ENCODE data around the gene NFATC1.
"Not testable (repeated sequence)": the region's sequence is repeated elsewhere in the genome, so short reads cannot be mapped to it uniquely, and the experiment has no call there.

NFATC1 gene

DNA sequence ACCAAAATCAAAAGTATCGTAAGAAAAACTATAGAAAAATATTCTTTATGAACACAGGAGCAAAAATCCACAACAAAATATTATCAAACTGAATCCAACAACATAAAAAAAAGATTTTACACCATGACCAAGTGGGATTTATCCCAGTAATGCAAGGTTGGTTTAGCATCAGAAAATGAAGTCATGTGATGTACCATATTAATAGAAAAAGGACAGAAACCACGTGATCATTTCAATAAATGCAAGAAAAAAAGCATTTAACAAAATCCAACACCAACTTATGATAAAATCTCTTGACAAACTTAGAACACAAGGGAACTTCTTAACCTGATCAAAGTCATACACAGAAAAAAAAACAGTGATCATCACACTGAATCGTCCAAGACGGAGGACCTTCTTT is 105.3 kb downstream of the NFATC1 start:
- H3K27me3 ChIP-seq (ENCODE audit: control insufficient read depth, insufficient read depth, low read length) = no peaks in the 10 kb centered on the region
- no peak overlapping the region for H3K9ac ChIP-seq
- H3K27ac ChIP-seq = no peak overlapping the region
- H3K79me2 ChIP-seq = no peaks in the 10 kb centered on the region
- TF ChIP-seq, protein P1, sequence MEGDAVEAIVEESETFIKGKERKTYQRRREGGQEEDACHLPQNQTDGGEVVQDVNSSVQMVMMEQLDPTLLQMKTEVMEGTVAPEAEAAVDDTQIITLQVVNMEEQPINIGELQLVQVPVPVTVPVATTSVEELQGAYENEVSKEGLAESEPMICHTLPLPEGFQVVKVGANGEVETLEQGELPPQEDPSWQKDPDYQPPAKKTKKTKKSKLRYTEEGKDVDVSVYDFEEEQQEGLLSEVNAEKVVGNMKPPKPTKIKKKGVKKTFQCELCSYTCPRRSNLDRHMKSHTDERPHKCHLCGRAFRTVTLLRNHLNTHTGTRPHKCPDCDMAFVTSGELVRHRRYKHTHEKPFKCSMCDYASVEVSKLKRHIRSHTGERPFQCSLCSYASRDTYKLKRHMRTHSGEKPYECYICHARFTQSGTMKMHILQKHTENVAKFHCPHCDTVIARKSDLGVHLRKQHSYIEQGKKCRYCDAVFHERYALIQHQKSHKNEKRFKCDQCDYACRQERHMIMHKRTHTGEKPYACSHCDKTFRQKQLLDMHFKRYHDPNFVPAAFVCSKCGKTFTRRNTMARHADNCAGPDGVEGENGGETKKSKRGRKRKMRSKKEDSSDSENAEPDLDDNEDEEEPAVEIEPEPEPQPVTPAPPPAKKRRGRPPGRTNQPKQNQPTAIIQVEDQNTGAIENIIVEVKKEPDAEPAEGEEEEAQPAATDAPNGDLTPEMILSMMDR (IDR thresholded peaks at IDR 0.05) = no peak
- H3K36me3 ChIP-seq (ENCODE audit: control insufficient read depth, insufficient read depth, low read length) = peaks cover 2% of the 10 kb centered on the region
- H2AFZ ChIP-seq = no peak overlapping the region
- H3K4me1 ChIP-seq = no peaks in the 10 kb centered on the region
- H3K9me3 ChIP-seq (ENCODE audit: control insufficient read depth, low read length) = peaks cover 8% of the 10 kb centered on the region
- H3K4me2 ChIP-seq (ENCODE audit: low read length) = no peak overlapping the region
- no peak overlapping the region for H3K4me3 ChIP-seq (ENCODE audit: low read depth, low read length)

DNA sequence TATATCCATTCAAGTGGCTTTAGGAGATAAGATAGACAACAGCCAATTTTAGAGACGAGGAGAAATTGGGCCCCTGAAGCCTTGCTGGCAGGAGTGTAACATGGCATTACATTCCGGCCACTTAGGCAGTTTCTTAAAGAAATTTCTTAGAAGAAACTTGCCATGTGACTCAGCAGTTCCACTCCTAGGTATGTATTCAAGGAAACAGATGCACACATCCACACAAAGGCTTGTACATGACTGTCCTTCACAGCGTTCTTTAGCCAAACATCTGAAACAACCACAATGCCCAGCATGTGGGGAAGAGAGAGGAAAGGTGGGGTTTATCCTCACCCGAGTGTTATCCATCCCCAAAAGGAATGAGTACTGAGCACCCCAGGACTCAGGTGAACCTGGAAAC is 107.1 kb downstream of the NFATC1 start:
- H3K9ac ChIP-seq = no peak overlapping the region
- H3K4me3 ChIP-seq (ENCODE audit: low read depth, low read length) = no peak overlapping the region
- H3K4me2 ChIP-seq (ENCODE audit: low read length) = no peak overlapping the region
- H3K4me1 ChIP-seq = no peaks in the 10 kb centered on the region
- H3K9me3 ChIP-seq (ENCODE audit: control insufficient read depth, low read length) = peaks cover 8% of the 10 kb centered on the region
- TF ChIP-seq, protein P1 (IDR thresholded peaks at IDR 0.05) = no peak
- peaks cover 2% of the 10 kb centered on the region for H3K36me3 ChIP-seq (ENCODE audit: control insufficient read depth, insufficient read depth, low read length)
- no peaks in the 10 kb centered on the region for H3K27me3 ChIP-seq (ENCODE audit: control insufficient read depth, insufficient read depth, low read length)
- no peak overlapping the region for H3K27ac ChIP-seq
- H2AFZ ChIP-seq = no peak overlapping the region
- H3K79me2 ChIP-seq = no peaks in the 10 kb centered on the region

DNA sequence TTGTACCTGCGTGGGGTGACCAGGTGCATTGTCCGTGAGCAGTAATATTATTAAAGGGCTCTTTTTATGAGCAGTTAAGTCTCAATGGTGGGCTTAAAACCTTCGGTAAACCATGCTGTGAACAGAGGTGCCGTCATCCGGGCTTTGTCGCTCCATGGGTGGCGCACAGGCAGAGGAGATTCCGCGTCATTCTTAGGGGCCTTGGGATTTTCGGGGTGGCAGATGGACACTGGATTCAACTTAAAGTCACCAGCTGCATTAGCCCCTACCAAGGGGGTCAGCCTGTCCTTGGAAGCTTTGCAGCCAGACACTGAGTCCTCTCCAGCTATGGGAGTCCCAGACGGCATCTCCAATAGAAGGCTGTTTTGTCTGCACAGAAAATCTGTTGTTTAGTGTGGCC is 107.7 kb downstream of the NFATC1 start:
- Histone ChIP-seq H3K9me3 (ENCODE audit: control insufficient read depth, low read length) (peaks cover 8% of the 10 kb centered on the region), H3K9ac (no peak overlapping the region), H2AFZ (no peak overlapping the region), H3K27me3 (ENCODE audit: control insufficient read depth, insufficient read depth, low read length) (no peaks in the 10 kb centered on the region), H3K4me1 (no peaks in the 10 kb centered on the region), H3K4me3 (ENCODE audit: low read depth, low read length) (no peak overlapping the region), H3K79me2 (no peaks in the 10 kb centered on the region), H3K36me3 (ENCODE audit: control insufficient read depth, insufficient read depth, low read length) (peaks cover 2% of the 10 kb centered on the region), H3K4me2 (ENCODE audit: low read length) (no peak overlapping the region), H3K27ac (no peak overlapping the region)
- TF ChIP-seq, protein P1 (IDR thresholded peaks at IDR 0.05) = no peak

- Histone ChIP-seq H3K9ac (no peak overlapping the region), H3K4me3 (ENCODE audit: low read depth, low read length) (no peak overlapping the region), H3K27ac (no peak overlapping the region), H2AFZ (no peak overlapping the region), H3K36me3 (ENCODE audit: control insufficient read depth, insufficient read depth, low read length) (peaks cover 2% of the 10 kb centered on the region), H3K4me2 (ENCODE audit: low read length) (no peak overlapping the region), H3K4me1 (no peaks in the 10 kb centered on the region), H3K27me3 (ENCODE audit: control insufficient read depth, insufficient read depth, low read length) (no peaks in the 10 kb centered on the region), H3K9me3 (ENCODE audit: control insufficient read depth, low read length) (peaks cover 5% of the 10 kb centered on the region), H3K79me2 (no peaks in the 10 kb centered on the region)
- TF ChIP-seq, protein P1 (IDR thresholded peaks at IDR 0.05) = no peak
Measured at GRCh38 chr18:79504034-79504433, 108.3 kb downstream of the NFATC1 start.

- not testable (repeated sequence) for H3K4me1 ChIP-seq; H3K79me2 ChIP-seq; H3K36me3 ChIP-seq (ENCODE audit: control insufficient read depth, insufficient read depth, low read length); H3K4me2 ChIP-seq (ENCODE audit: low read length); H3K27ac ChIP-seq; H3K9me3 ChIP-seq (ENCODE audit: control insufficient read depth, low read length); H3K9ac ChIP-seq; H2AFZ ChIP-seq; H3K27me3 ChIP-seq (ENCODE audit: control insufficient read depth, insufficient read depth, low read length); H3K4me3 ChIP-seq (ENCODE audit: low read depth, low read length)
Measured at GRCh38 chr18:79504495-79504894, 108.8 kb downstream of the NFATC1 start.

DNA sequence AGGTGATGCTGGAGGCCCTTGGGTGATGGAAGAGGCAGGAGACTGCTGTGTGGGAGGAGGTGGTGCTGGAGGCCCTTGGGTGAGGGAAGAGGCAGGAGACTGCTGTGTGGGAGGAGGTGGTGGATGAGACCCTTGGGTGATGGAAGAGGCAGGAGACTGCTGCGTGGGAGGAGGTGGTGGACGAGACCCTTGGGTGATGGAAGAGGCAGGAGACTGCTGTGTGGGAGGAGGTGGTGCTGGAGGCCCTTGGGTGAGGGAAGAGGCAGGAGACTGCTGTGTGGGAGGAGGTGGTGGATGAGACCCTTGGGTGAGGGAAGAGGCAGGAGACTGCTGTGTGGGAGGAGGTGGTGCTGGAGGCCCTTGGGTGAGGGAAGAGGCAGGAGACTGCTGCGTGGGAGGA is 109.7 kb downstream of the NFATC1 start:
- H3K27ac ChIP-seq; H3K4me2 ChIP-seq (ENCODE audit: low read length); H3K27me3 ChIP-seq (ENCODE audit: control insufficient read depth, insufficient read depth, low read length); H3K79me2 ChIP-seq; H3K36me3 ChIP-seq (ENCODE audit: control insufficient read depth, insufficient read depth, low read length); H3K9ac ChIP-seq; H3K9me3 ChIP-seq (ENCODE audit: control insufficient read depth, low read length); H3K4me3 ChIP-seq (ENCODE audit: low read depth, low read length); H2AFZ ChIP-seq; H3K4me1 ChIP-seq: not testable (repeated sequence)

Data from parathyroid adenoma (tissue), 2 donors.